NCI-H2107 (cell line): ENCODE measurements around the gene NLGN1.

ENCODE experiments used
- DNase-seq: peaks from one replicate; lab custom pipeline; 2025; lab: John Stamatoyannopoulos, UW

Gene NLGN1

DNA sequence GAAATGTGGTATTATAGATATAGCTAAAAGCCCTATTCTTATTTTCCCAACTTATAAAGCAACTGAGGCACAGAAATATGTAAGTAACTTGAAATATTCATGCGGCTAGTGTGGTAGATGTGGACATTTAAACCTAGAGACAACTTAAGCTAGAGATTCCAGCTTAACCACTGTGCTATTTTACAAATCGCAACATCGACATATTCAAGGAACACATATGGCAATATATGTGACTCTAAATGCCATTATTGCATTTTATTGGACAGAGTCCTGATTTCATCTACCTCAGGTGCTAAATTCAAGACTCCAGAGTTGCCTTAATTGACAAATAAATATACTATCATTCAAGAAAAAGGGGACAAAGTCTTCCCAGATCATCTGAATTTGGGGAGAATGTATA is 442.3 kb downstream of the NLGN1 start:
- DNase-seq = no peak

DNA sequence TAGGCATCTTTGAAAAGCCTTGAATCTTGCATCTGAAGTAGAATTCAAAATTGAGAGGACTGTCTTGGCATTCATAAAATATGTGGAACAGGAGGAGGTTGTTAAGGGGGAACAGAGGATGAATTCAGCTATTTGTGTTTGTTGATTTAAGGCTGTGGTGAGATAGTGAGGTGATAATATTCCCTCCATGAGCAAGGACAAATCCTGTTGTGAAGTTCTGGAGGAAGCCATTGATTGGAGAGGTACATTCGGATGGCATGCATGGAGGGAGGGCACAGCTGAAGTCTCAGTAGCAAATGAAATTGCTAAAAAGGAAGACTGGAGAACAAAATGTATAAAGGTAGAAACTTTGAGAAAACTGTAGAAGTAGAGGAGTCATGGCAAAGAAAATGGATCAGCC is 443.8 kb downstream of the NLGN1 start:
- no peak for DNase-seq

DNA sequence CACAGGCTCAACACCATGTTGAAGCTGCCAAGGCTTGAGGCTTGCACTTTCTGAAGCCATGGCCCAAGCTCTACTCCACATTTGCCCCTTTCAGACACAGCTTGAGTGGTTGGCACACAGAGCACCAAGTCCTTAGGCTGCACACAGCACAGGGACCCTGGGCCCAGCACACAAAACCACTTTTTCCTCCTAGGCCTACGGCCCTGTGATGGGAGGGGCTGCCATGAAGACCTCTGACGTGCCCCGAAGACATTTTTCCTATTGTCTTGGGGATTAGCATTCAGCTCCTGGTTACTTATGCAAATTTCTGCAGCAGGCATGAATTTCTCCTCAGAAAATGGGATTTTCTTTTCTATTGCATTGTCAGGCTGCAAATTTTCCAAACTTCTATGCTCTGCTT is 445.5 kb downstream of the NLGN1 start:
- DNase-seq = no peak

DNA sequence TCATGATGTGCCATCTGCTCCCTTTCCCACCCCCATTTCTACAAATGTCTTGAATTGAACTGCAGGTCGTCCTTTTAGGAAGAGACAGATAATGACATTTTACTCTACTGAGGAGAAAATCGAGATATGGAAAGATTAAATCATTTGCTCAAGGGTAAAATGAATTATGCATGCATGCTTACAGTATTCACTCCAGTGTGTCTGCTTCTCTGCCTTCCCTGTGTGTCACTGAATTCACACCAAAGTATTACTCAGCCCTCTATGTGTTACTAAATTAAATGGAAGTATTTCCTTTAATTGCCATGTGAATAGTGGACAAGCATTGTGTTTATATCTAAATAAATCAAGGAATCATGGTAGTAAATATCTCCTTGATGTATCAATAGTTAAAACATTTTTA is 449.0 kb downstream of the NLGN1 start:
- DNase-seq = no peak

DNA sequence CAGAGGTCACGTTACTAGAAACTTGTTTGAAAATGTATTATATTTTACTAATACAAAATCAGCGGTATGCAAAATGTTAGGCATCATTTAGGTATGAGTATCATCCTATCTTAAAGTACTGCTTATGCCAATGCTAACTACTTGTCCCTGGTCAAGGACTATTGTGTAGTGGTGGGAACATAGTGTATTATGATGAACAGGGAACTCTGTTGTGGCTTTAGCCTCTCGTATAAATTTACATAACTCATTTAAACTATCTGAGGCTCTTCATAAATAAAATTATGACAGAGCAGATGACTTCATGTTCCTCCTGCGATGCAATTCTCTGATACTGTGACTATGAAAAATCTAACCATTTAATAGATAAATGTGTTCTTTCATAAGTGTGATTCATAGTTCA is 451.9 kb downstream of the NLGN1 start:
- no peak for DNase-seq

DNA sequence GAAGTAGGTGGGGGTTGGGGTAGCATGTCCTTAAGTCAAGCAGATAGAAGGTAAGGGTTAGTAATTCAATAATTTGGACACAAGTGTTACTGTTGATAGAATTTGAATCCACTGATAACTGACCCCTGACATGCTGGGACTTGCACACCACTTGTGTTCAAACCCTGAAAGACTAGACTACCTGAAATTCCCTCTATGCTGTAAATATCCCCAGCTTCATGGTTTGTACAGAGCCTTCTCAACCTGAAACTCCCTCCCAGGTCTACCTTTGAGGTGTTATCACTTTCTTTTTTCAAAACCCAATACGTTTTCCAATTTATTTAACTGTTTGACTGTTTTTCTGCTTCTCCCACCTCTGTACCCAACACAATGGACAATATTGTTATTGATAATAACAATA is 459.6 kb downstream of the NLGN1 start:
- no peak for DNase-seq

DNA sequence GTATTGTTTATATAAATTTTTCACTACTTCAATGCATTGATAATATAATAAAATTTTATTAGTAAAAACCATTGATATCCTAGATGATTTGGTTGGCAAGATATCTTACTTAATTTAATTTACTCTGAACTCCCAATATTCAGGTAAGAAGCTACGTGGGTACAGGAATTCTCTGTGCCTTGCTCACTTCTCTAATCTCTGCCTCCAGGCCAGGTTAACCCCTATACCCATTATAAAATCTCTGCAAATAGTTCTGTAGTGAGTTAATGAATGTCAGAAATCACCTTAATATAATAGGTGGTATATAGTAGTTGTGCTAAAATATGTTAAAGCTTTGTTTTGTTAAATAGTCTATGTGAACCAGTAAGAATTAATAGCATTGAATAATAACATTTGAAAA is 465.2 kb downstream of the NLGN1 start:
- DNase-seq = no peak

DNA sequence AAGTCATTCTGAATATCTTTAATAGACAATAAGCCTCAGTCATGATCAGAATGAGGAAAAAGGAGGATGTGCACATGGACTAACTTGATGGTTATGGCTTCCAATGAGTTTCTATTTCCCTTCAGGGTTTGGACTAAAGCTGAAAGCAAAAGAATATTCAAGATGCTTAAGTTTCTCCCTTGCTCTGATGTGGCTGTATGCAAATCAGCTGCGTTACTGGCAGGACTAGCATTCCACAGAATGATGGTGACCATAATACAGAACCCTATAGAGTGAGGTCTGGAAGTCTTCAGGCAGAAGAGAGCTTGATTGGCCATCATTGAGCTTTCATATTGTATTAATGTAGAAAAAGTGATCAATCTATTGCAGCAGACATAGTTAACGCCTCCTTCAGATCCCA is 466.0 kb downstream of the NLGN1 start:
- no peak for DNase-seq

DNA sequence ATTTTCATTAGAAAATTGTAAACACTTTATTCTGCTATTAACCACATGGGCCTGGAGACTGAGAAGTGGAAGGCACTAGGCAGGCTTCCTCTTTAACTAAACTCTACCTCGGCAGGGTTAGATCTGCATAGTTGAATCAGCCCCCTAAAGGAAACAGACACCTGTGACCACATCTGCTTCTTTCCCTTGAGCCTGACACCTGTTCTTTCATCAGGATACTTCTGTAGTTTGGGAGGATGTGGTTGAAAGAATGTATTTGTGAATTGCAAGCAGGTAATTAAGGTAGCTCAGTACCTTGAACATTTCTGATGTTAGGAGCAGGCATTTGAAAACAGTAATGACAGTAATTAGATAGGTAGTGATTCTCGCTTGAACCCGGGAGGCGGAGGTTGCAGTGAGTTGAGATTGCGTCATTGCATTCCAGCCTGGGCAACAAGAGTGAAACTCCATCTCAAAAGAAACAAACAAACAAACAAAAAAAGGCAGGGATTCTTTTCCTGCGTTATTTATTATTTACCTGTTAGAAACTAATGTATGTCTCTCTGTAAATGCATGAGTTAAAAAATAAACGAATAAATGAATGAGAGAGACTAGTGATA is 468.5 kb downstream of the NLGN1 start:
- DNase-seq = peak; percentile 46

DNA sequence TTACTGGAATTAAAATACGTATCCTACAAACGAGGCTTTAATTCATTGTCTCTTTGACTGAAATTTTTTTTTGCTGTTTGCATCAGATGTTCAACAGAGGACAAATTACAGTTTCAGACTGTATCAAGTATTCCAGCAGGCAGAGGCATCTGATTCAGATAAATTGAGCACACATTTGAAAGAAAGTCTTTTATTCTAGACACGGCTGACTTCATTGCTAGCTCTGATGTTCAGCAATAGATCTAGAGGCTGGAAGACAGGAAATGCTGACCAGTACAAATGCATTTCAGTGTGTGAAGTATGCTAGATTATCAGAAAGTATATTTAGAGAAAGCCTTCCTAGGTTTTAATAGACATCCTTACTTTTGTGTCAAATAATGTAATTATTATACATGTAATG is 472.2 kb downstream of the NLGN1 start:
- no peak for DNase-seq

DNA sequence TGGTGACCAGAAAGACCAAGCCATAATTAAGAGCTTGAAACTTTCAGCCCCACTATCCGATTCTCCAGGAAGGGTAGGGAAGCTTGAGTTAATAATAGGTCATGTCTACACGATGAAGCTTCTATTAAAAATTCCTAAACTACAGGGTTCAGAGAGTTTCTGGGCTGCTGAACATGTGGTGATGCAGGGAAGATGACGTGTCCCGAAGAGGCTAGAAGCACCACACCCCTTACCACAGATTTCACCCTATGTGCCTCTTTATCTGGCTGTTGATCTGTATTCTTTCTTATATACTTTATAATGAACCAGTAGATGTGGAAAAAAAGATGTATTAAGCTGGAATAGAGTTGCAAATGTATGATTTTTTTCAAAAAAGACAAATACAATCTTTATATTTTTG is 473.4 kb downstream of the NLGN1 start:
- no peak for DNase-seq

DNA sequence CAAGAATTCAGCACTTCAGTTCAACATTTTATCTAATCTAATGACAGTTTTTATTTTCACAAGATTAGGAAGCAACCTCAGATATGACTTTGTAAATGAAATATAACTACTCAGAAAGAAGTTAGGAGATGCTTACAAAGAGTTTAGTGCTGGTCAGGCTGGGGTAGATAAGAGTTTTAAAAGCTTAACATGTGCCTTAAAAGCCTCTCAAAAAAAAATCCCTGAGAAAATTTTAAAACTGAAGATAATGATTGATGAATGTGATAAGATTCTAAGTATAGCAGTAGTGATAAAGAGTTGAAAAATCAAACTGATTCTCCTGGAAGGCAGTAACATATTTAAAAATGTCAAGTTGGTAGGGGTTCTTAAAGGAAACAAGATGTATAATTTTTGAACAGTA is 478.2 kb downstream of the NLGN1 start:
- no peak for DNase-seq

DNA sequence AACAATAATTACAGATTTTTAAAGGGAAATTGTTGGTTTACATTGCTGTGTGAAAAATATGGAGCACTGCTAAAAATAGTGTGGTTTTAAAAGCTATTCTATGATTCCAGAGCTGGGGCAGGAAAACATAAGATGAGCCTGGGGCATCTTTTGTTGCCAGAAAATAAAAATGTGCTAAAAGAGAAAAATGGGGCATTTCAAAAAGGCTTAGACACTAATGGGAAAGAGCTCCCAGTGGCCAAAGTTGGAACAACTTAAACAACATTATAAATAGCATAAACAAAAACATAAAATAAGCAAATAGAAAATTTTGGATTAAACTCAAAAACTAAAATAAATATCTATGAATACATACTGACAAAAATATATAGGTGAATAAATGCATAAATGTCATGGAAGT is 478.9 kb downstream of the NLGN1 start:
- no peak for DNase-seq

DNA sequence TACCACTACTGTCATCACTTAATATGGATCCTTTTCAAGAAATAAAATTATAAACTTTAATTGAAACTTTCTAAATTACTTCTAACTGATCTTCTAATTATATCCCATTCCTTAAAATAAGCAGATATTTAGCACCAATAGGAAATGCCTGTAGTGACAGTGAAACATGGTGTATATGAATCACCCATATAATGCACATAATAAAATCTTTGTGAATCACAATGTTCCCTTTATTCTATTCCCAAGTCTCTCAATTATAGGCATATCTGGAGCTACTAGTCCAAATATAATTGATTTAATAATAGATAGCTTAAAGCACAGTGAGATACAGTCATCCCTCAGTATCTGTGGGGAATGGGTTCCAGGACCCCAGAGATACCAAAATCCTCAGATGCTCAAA is 490.3 kb downstream of the NLGN1 start:
- DNase-seq = no peak

DNA sequence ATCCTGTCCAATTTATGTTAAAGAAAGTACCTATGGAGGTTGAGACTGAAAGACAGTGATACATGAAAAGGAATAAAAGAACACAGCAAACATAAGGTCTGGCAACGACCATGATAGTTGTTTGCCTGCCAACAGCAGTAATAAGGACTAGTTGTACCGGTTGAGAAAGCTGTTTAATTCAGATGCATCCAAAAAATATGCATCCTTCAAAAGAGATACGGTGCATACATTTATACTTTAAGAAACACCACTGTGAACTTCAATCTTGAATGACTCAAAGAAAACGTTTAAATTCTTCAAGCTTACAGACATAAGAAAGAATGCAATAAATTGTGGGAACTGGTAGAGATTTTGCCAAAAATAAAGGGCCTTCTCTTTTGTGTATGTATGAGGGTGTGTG is 492.1 kb downstream of the NLGN1 start:
- no peak for DNase-seq

DNA sequence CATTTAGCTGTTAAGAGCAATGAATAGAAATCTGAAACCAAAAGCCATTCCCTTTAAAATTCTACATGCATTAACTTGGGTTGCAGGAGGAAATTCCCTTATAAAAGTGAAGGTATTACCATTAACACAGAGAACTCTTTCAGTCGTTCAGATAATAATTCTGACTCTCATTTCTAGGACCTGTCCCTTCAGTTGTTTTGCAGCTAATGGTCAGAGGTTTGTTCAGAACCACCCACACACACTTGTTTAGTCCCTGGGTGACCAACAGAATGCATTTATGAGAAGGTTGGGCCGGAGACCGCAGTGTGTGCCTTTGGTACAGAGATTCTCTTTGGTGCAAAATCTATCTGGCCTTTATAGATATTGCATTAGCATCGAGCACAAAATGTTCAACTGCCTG is 492.5 kb downstream of the NLGN1 start:
- DNase-seq = no peak

DNA sequence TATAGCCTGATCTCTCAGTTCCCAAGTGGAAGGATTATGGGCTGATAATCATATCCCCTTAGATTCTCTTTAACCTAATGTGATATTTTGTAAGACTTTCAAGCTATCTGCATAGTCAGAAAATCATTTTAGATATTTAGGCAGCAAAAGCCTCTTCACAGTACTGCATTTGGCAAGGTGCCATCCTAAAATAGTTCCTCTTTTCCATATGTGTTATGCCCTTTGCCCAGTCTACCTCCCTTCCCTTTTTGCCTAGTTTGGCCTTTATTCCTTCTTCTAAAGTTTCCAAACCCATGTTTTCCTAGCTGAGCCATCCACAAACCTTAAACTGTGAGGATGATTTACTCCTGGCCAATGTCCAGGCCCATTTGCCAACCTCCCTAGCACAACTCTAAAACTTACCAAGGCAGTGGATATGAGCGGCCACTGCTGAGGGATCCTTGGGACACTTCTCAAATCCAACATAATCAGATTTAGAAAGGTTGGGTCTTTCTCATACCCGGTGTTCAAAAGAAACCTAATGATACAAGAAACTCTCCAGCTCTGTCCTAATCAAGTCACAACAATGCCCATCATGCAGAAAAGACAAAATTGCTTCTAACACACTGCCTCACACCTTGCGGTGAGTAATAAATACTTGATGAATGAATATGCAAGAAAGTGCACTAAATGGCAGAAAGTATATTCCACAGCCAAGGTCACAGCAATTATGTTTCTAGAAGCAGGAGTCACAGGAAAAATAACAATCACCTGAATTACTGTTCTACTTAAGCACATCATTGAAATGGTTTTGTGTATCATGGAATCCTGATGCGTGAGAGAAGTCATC is 493.9 kb downstream of the NLGN1 start:
- DNase-seq = no peak

DNA sequence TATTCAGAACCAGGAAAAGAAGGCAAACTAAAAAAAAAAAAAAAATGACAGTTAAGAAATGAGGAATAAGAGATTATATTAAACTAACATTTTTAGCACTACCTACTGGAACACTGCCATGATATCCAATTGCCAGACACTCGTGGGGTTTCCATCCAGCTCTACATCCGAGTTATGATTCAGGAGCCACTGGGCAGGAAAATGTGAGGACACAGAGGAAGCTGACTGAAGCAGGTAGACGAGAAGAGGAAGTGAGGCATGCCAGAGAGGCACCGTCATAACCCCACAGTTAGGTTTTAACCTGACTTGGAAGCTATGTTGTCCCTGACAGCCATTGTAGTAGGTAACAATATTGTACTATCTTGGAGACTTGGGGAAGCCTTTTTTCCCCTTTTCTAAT is 495.0 kb downstream of the NLGN1 start:
- DNase-seq = no peak

DNA sequence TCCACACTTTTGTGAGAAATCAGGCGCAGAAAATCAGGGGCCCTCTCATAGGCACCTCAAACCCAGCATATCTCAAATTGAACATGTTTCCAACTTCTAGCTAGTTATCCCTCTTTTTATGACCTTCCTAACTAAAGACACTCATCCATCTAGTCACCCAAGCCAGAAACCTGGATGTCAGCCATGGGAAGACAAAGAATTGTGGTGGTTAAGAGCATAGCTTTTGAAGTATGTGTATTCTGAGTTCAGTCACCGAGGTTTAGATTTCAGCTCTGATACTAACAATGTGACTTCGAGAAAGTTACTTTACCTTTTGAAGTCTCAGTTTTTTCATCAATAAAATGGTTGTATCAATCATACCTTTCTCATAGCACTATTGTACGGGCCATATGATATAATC is 495.5 kb downstream of the NLGN1 start:
- peak; percentile 45 for DNase-seq

DNA sequence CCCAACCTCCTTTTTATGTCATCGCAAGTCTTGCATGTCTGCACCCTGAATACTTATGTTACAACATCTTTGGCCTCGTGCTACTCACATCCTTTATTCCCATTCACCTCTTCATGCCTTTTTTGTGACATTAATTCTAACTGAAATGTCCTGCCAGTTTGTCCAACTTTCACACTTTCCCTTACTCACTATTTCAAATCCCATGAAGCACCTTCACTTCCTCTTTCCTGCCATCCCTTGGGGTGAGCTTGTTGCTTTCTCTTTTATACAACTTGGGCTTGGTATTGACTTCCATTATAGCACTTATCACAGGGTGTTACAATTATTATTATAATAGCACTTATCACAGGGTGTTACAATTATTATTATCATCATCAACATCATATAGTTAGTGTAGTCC is 496.3 kb downstream of the NLGN1 start:
- DNase-seq = no peak

DNA sequence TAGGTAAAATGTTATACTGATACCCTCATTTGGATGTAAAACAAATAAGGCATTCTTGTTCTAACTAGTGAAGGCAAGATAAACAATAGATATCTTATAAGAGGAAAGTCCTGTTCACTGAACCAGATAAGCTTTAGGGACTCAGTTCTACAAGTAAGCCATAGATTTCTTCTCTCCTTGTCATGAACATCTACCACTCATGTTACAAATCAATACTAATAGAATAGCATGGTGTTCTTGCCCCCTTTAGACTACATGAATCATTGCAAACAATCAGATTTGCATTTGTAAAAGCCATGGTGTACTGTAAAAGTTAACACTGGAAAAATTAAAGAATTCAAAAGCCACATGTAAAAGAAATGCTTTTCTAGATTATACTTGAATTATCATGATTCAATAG is 500.1 kb downstream of the NLGN1 start:
- no peak for DNase-seq

DNA sequence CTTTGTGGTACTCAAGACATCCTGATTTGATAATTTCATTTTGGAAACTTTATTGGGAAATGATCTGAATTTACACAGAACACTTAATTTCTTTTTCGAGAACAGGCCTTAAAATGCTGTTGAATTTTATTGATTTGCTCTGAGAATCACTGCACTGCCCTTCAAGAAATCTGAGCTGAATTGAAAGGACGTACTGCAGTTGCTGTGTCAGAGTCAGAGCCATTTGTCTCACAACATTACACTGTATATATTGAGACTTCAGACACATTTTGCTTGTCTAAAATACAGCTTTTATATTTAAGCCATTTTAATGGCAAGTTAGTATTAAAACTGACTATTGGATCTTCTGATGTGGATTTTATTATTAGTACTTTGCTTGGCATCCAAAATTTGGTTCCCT is 504.1 kb downstream of the NLGN1 start:
- no peak for DNase-seq

DNA sequence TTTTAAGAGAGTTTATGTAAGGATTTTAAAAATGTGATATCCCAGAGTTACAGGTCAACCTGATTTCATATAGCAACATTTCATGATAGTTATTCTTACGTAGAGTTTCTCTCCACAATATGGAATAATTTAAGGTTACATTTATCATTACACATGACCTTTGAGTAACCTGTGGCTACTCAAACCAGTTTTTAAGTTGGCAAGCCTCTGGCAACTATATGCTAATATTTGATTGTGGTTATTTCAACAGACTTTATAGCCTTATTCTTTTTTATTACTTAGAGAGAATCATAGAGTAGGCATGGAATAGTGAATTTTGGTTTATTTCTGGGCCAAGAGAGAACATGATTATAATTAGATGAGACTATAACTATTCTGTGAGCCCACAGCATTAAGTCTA is 504.9 kb downstream of the NLGN1 start:
- DNase-seq = no peak

DNA sequence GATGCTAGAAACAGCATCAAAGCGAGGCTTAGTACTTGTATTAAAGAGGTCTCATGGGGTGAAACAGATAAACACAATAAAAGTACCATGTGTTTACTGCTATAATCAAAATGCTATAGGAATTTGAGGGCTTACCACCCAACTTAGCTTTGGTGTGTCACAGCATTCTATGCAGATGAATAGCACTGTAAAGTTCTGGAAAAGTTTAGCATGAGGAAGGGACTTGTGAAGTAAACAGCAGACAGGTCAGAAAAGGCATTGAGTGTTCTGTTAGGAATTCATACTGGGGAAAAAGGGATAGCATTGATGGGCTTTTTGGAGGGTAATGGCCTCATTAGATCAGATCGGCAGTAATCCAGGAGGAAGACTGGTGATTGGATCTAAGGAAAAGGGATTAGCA is 505.3 kb downstream of the NLGN1 start:
- DNase-seq = no peak
